ENCODE data around the gene HOOK2. TPM values are rescaled to one million over a fixed set of nuclear protein-coding genes. Genes with fewer than 3 reads are reported as not detected.

Gene HOOK2
- total RNA-seq, 2 donors from 2014 or later, result 22.6 to 102 TPM

GRCh38 chr19:12770922-12771321 is 4.4 kb downstream of the HOOK2 start:
- H3K4me1 ChIP-seq (ENCODE audit: control insufficient read depth in 1 of 2, low read depth in 2 of 2), result peaks cover 4 to 42% of the 10 kb centered on the region in 2 donors
- no peak overlapping the region for H3K4me3 ChIP-seq
- ATAC-seq (ENCODE audit: insufficient number of reproducible peaks, low FRiP score, low read depth) (no peak), DNase-seq (ENCODE audit: low spot score) (no peak)
- H3K36me3 ChIP-seq, result peaks cover 10% of the 10 kb centered on the region
- no peaks in the 10 kb centered on the region for H3K9me3 ChIP-seq
- no peak overlapping the region for H3K27ac ChIP-seq
- H3K27me3 ChIP-seq (replicated peaks; ENCODE audit: insufficient read depth), result no peaks in the 10 kb centered on the region
- TF ChIP-seq, protein P1, sequence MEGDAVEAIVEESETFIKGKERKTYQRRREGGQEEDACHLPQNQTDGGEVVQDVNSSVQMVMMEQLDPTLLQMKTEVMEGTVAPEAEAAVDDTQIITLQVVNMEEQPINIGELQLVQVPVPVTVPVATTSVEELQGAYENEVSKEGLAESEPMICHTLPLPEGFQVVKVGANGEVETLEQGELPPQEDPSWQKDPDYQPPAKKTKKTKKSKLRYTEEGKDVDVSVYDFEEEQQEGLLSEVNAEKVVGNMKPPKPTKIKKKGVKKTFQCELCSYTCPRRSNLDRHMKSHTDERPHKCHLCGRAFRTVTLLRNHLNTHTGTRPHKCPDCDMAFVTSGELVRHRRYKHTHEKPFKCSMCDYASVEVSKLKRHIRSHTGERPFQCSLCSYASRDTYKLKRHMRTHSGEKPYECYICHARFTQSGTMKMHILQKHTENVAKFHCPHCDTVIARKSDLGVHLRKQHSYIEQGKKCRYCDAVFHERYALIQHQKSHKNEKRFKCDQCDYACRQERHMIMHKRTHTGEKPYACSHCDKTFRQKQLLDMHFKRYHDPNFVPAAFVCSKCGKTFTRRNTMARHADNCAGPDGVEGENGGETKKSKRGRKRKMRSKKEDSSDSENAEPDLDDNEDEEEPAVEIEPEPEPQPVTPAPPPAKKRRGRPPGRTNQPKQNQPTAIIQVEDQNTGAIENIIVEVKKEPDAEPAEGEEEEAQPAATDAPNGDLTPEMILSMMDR (IDR thresholded peaks at IDR 0.05), result no peak

- Histone ChIP-seq H3K36me3 (peaks cover 12% of the 10 kb centered on the region), H3K27me3 (replicated peaks; ENCODE audit: insufficient read depth) (no peaks in the 10 kb centered on the region), H3K4me3 (no peak overlapping the region), H3K9me3 (no peaks in the 10 kb centered on the region), H3K4me1 (ENCODE audit: control insufficient read depth in 1 of 2, low read depth in 2 of 2) (peaks cover 4 to 37% of the 10 kb centered on the region in 2 donors), H3K27ac (no peak overlapping the region)
- TF ChIP-seq, protein P1 (IDR thresholded peaks at IDR 0.05), result no peak
- ATAC-seq (ENCODE audit: insufficient number of reproducible peaks, low FRiP score, low read depth) (no peak), DNase-seq (ENCODE audit: low spot score) (no peak)
Observed at GRCh38 chr19:12769689-12770088, 5.7 kb downstream of the HOOK2 start.

DNA sequence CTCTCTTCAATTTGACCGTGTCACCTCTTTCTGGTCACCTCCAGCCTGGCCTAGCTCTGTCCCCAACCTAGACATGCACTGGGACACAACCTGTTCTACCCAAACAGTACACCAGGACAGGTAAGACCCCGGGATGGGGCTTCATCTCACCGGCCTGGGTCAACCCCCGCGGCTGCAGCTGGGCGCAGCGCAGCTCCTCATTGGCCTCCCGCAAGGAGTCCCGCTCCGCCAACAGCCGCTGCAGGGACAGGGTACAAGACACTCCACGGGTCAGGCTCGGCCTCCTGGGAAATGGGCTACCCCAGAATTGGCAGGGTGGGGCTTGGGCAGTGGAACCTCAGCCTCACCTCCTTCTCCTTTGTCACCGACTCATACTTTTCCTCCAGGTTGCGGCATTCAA is 7.7 kb downstream of the HOOK2 start:
- DNase-seq (ENCODE audit: low spot score) (no peak), ATAC-seq (ENCODE audit: insufficient number of reproducible peaks, low FRiP score, low read depth) (no peak)
- Histone ChIP-seq H3K36me3 (peaks cover 22% of the 10 kb centered on the region), H3K27me3 (replicated peaks; ENCODE audit: insufficient read depth) (no peaks in the 10 kb centered on the region), H3K27ac (no peak overlapping the region), H3K9me3 (no peaks in the 10 kb centered on the region), H3K4me3 (no peak overlapping the region), H3K4me1 (ENCODE audit: control insufficient read depth in 1 of 2, low read depth in 2 of 2) (peaks cover 0 to 17% of the 10 kb centered on the region in 2 donors)
- TF ChIP-seq, protein P1 (IDR thresholded peaks at IDR 0.05), result no peak

GRCh38 chr19:12767150-12767549 is 8.2 kb downstream of the HOOK2 start:
- ATAC-seq (ENCODE audit: insufficient number of reproducible peaks, low FRiP score, low read depth) (no peak), DNase-seq (ENCODE audit: low spot score) (no peak)
- Histone ChIP-seq H3K27me3 (replicated peaks; ENCODE audit: insufficient read depth) (no peaks in the 10 kb centered on the region), H3K9me3 (no peaks in the 10 kb centered on the region), H3K27ac (no peak overlapping the region), H3K36me3 (peaks cover 22% of the 10 kb centered on the region), H3K4me3 (no peak overlapping the region), H3K4me1 (ENCODE audit: control insufficient read depth in 1 of 2, low read depth in 2 of 2) (peaks cover 0 to 12% of the 10 kb centered on the region in 2 donors)
- TF ChIP-seq, protein P1 (IDR thresholded peaks at IDR 0.05), result no peak

DNA sequence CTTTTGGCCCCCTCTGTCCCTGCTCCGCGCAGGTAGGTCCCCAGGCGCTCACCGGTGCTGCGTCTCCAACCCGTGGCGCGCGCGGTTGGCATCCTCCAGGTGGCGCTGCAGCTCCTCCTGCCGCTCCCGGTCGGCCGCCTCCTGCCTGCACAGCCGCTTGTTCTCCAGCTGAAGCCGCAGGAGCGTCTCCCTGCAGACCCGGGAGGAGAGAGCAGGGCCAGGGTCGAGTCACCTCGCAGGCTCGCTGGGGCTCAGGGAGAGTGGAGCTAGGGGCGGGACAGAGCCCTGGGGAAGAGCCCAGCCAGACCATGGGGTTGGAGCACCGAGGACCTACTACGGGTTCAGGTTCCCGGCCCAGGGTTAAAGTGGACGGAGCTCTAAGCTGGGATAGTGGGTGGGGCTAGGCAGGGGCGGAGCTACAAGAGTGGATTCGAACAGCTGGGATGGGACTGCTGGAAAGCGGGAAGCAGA is 9.3 kb downstream of the HOOK2 start:
- H3K9me3 ChIP-seq, result no peaks in the 10 kb centered on the region
- peaks cover 22% of the 10 kb centered on the region for H3K36me3 ChIP-seq
- H3K27ac ChIP-seq, result no peak overlapping the region
- TF ChIP-seq, protein P1 (IDR thresholded peaks at IDR 0.05), result peak; percentile 73
- H3K27me3 ChIP-seq (replicated peaks; ENCODE audit: insufficient read depth), result no peaks in the 10 kb centered on the region
- peak overlapping the region; percentile 66 for H3K4me3 ChIP-seq
- peaks cover 0 to under 1% of the 10 kb centered on the region in 2 donors for H3K4me1 ChIP-seq (ENCODE audit: control insufficient read depth in 1 of 2, low read depth in 2 of 2)
- ATAC-seq (ENCODE audit: insufficient number of reproducible peaks, low FRiP score, low read depth) (no peak), DNase-seq (ENCODE audit: low spot score) (no peak)
